Endodermal cell (in vitro differentiated cells): ENCODE results near the gene KATNA1. TPM values are rescaled to one million over a fixed set of nuclear protein-coding genes. Genes with fewer than 3 reads are reported as not detected.

ENCODE experiments used
- DNase-seq: peaks from one replicate; pipeline ENCODE4 v3.0.0-alpha.2; 2017
- H3K27ac ChIP-seq: 2 replicates; pipeline ENCODE4 v1.5.1; 2013; ENCODE audit warnings: mild to moderate bottlenecking, low read depth, low read length, moderate library complexity
- H3K27me3 ChIP-seq: 2 replicates; pipeline ENCODE4 v1.6.1; 2013; ENCODE audit warnings: mild to moderate bottlenecking, low read length, moderate library complexity; ENCODE audit not compliant: insufficient read depth, control insufficient read depth, poor library complexity, severe bottlenecking
- H3K36me3 ChIP-seq: 2 replicates; pipeline ENCODE4 v1.7.0; 2013; ENCODE audit warnings: mild to moderate bottlenecking, low read length, moderate library complexity; ENCODE audit not compliant: control insufficient read depth, insufficient read depth
- H3K4me1 ChIP-seq: one replicate; pipeline ENCODE4 v1.7.0; 2013; ENCODE audit warnings: low read length; ENCODE audit not compliant: control insufficient read depth, insufficient read depth
- H3K4me3 ChIP-seq: 2 replicates; pipeline ENCODE4 v1.5.1; 2013; ENCODE audit warnings: mild to moderate bottlenecking, low read length, moderate library complexity
- H3K9ac ChIP-seq: 2 replicates; pipeline ENCODE4 v1.6.1; 2013; ENCODE audit warnings: mild to moderate bottlenecking, low read length, moderate library complexity; ENCODE audit not compliant: poor library complexity, severe bottlenecking; ENCODE audit errors: extremely low read depth
- H3K9me3 ChIP-seq: 2 replicates; pipeline ENCODE4 v1.6.1; 2013; ENCODE audit warnings: mild to moderate bottlenecking, low read length, moderate library complexity; ENCODE audit not compliant: control insufficient read depth
- H3K27ac Mint-ChIP-seq: 2 replicates; pipeline ENCODE4 v1.8.0; 2020; ENCODE audit warnings: mixed read lengths
- H3K27me3 Mint-ChIP-seq: 2 replicates; pipeline ENCODE4 v1.8.0; 2021; ENCODE audit warnings: mild to moderate bottlenecking, mixed read lengths; ENCODE audit not compliant: insufficient read depth
- H3K36me3 Mint-ChIP-seq: 2 replicates; pipeline ENCODE4 v1.8.0; 2020; ENCODE audit warnings: low read depth, mixed read lengths
- H3K4me1 Mint-ChIP-seq: 2 replicates; pipeline ENCODE4 v1.8.0; 2020; ENCODE audit warnings: mixed read lengths
- H3K4me3 Mint-ChIP-seq: 2 replicates; pipeline ENCODE4 v1.8.0; 2020; ENCODE audit warnings: mild to moderate bottlenecking, moderate library complexity, mixed read lengths
- H3K9me3 Mint-ChIP-seq: 2 replicates; pipeline ENCODE4 v1.8.0; 2020; ENCODE audit warnings: mild to moderate bottlenecking, mixed read lengths
- WGBS, 2 experiments: methylation state at CpG; one replicate each; pipeline versions ENCODE4 v1.1.5 to v1.1.7; 2013; ENCODE audit warnings: missing lambda C conversion rate in 2 of 2, mixed read lengths in 1 of 2; ENCODE audit not compliant: insufficient coverage in 1 of 2, insufficient read length in 1 of 2; 5-methylcytosine and 5-hydroxymethylcytosine counted together
- total RNA-seq, 2 donors: library from RNA; stranded (reverse); fragmentation: NEBNext Ultra II Directional in 1 of 2; extraction: Animal tissue kit (Norgen Biotek cat#: 25700) in 1 of 2; gene quantifications; 2 replicates in 1 of 2; 3 replicates in 1 of 2; pipeline ENCODE4 v1.2.1, GENCODE V29; 2021
- TF ChIP-seq, protein P1 (sequence below): fragments of 200-600 bp; sonication (generic); conservative IDR thresholded peaks from 2 replicates; pipeline ENCODE4 v1.5.0; 2021; ENCODE audit warnings: antibody characterized with exemption, mild to moderate bottlenecking

Gene KATNA1
- total RNA-seq, 2 donors from 2014 or later: 17.1 to 28.2 TPM

DNA sequence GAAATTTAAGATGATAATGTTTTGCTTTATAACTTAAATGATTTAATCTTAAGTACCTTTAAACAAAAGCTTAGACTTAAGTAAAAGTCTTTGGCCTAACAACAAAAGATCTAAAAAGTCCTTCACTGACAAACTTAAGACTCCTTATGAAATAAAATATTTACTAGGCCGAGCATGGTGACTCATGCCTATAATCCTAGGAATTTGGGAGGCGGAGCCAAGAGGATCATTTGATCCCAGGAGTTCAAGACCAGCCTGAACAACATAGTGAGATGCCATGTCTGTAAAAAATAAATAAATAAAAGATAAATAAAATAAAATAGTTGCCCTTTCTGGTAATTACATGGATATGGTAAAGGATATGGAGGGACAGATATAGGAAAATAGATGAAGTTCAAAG lies 12.4 kb downstream of the KATNA1 start:
- Histone ChIP-seq H3K4me3 (no peak overlapping the region), H3K9me3 (no peaks in the 10 kb centered on the region), H3K4me1 (no peaks in the 10 kb centered on the region), H3K27me3 (no peaks in the 10 kb centered on the region), H3K27ac (no peak overlapping the region), H3K9ac (no peak overlapping the region), H3K36me3 (peaks cover 29% of the 10 kb centered on the region)
- no peaks in the 10 kb centered on the region for H3K9me3 Mint-ChIP-seq
- no peaks in the 10 kb centered on the region for H3K27me3 Mint-ChIP-seq
- H3K36me3 Mint-ChIP-seq: peaks cover 30% of the 10 kb centered on the region
- no peak overlapping the region for H3K4me3 Mint-ChIP-seq
- WGBS, 2 experiments: 91 to 96% methylated on average over 2 of the region's 2 CpGs
- DNase-seq: no peak
- TF ChIP-seq, protein P1, sequence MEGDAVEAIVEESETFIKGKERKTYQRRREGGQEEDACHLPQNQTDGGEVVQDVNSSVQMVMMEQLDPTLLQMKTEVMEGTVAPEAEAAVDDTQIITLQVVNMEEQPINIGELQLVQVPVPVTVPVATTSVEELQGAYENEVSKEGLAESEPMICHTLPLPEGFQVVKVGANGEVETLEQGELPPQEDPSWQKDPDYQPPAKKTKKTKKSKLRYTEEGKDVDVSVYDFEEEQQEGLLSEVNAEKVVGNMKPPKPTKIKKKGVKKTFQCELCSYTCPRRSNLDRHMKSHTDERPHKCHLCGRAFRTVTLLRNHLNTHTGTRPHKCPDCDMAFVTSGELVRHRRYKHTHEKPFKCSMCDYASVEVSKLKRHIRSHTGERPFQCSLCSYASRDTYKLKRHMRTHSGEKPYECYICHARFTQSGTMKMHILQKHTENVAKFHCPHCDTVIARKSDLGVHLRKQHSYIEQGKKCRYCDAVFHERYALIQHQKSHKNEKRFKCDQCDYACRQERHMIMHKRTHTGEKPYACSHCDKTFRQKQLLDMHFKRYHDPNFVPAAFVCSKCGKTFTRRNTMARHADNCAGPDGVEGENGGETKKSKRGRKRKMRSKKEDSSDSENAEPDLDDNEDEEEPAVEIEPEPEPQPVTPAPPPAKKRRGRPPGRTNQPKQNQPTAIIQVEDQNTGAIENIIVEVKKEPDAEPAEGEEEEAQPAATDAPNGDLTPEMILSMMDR: no peak
- H3K4me1 Mint-ChIP-seq: no peaks in the 10 kb centered on the region
- H3K27ac Mint-ChIP-seq: no peak overlapping the region

DNA sequence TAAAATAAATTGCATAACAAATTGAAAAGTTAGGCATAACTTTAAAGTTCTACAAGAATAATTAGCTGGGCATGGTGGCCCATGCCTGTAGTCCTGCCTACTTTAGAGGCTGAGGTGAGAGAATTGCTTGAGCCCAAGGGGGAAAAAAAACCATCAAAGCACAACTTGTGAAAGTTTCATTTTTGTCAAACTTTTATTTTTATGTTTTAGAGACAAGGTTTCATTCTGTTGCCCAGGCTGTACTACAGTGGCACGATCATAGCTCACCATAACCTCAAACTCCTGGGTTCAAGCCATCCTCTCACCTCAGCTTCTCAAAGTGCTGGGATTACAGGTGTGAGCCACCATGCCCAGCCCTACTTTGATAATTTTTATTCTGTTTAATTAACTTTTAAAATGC lies 14.2 kb downstream of the KATNA1 start:
- Histone ChIP-seq H3K36me3 (peaks cover 37% of the 10 kb centered on the region), H3K9me3 (no peaks in the 10 kb centered on the region), H3K9ac (no peak overlapping the region), H3K27me3 (no peaks in the 10 kb centered on the region), H3K27ac (no peak overlapping the region), H3K4me1 (no peaks in the 10 kb centered on the region), H3K4me3 (no peak overlapping the region)
- TF ChIP-seq, protein P1: no peak
- WGBS, 2 experiments: 84 to 100% methylated on average over 1 of the region's 1 CpG
- H3K9me3 Mint-ChIP-seq: no peaks in the 10 kb centered on the region
- no peak for DNase-seq
- no peaks in the 10 kb centered on the region for H3K27me3 Mint-ChIP-seq
- no peaks in the 10 kb centered on the region for H3K4me1 Mint-ChIP-seq
- no peak overlapping the region for H3K4me3 Mint-ChIP-seq
- H3K36me3 Mint-ChIP-seq: peaks cover 35% of the 10 kb centered on the region
- H3K27ac Mint-ChIP-seq: no peak overlapping the region

DNA sequence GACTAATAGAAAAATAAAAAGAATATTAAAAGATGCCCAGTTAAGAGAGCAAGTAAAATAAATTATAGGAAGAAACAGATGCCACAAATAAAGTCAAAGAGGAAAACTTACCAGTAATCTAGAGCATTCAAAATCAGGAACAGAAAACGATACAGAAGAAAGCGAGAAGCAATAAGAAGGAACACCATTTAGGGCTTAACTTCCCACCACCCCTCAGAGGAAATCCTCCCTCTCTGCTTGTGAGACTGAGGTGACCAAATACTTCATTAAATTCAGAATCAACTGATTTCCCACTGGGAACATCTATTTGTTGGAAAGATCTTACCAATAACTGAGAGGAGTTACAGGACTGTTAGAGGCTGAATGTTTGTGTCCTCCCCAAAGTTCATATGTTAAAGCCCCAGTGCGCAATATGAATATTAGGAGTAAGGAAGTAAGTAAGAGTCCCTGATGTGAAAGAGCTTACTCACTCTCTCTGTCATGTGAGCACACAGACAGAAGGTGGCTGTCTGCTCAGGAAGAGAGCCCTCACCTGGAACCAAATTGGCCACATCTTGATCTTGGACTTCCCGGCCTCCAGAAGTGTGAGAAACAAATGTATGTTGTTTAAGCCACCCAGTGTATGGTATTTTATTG lies 19.5 kb downstream of the KATNA1 start:
- Mint-ChIP-seq H3K36me3 (peaks cover 36% of the 10 kb centered on the region), H3K4me3 (no peak overlapping the region), H3K27ac (peak overlapping the region; percentile 5), H3K9me3 (no peaks in the 10 kb centered on the region), H3K4me1 (no peaks in the 10 kb centered on the region), H3K27me3 (no peaks in the 10 kb centered on the region)
- DNase-seq: no peak
- Histone ChIP-seq H3K9ac (no peak overlapping the region), H3K9me3 (no peaks in the 10 kb centered on the region), H3K4me1 (no peaks in the 10 kb centered on the region), H3K27me3 (no peaks in the 10 kb centered on the region), H3K4me3 (no peak overlapping the region), H3K36me3 (peaks cover 27% of the 10 kb centered on the region), H3K27ac (no peak overlapping the region)
- WGBS, 2 experiments: 89 to 100% methylated on average over 1 to 4 of the region's 4 CpGs
- TF ChIP-seq, protein P1: no peak
